Measurements from ENCODE around the gene IGF2.

The IGF2 gene

GRCh38 chr11:2099516-2100349 lies 39.5 kb downstream of the IGF2 start:
- no peak overlapping the region for H3K27ac ChIP-seq
- TF ChIP-seq ZFX (IDR thresholded peaks at IDR 0.05; ENCODE audit: borderline replicate concordance) = no peak
- no peak for TF ChIP-seq CTCF (IDR thresholded peaks at IDR 0.05)

- TF ChIP-seq CTCF (IDR thresholded peaks at IDR 0.05) (no peak), ZFX (IDR thresholded peaks at IDR 0.05; ENCODE audit: borderline replicate concordance) (no peak)
- no peak overlapping the region for H3K27ac ChIP-seq
These were observed 40.3 kb downstream of the IGF2 start for GRCh38 chr11:2098691-2099515.

- no peak for TF ChIP-seq CTCF (IDR thresholded peaks at IDR 0.05)
- H3K27ac ChIP-seq = no peak overlapping the region
These were observed 41.0 kb downstream of the IGF2 start for GRCh38 chr11:2097998-2098690.

GRCh38 chr11:2097356-2097997 lies 41.7 kb downstream of the IGF2 start:
- no peak for TF ChIP-seq ZFX (IDR thresholded peaks at IDR 0.05; ENCODE audit: borderline replicate concordance)
- TF ChIP-seq CTCF (IDR thresholded peaks at IDR 0.05) = no peak
- no peak overlapping the region for H3K27ac ChIP-seq

GRCh38 chr11:2096919-2097301 lies 42.3 kb downstream of the IGF2 start:
- no peak overlapping the region for H3K27ac ChIP-seq
- TF ChIP-seq CTCF (IDR thresholded peaks at IDR 0.05) (no peak), ZFX (IDR thresholded peaks at IDR 0.05; ENCODE audit: borderline replicate concordance) (no peak)

- TF ChIP-seq CTCF (IDR thresholded peaks at IDR 0.05) = no peak
- TF ChIP-seq ZFX (IDR thresholded peaks at IDR 0.05; ENCODE audit: borderline replicate concordance) = no peak
- no peak overlapping the region for H3K27ac ChIP-seq
These were observed 42.9 kb downstream of the IGF2 start for GRCh38 chr11:2096011-2096918.

Data from 22Rv1 (cell line).